Measurements from ENCODE around the gene CTSH.

CTSH gene

GRCh38 chr15:78944669-78945407, at the start of gene CTSH:
Gene CTSH, minus strand, starts transcription at chr15:78945046. Its CDS starts 65 bp downstream, at chr15:78944981.
- peak within 1 kb of the TSS; percentile 40 to 58 (median 50) for H3K4me3 ChIP-seq
- H3K27ac ChIP-seq, result peak within 1 kb of the TSS; percentile 40 to 86 (median 78)

- peak overlapping the region in 2 of 21 experiments; percentile 10 to 49 for H3K27ac ChIP-seq
Measured at GRCh38 chr15:78993931-78994530, 49.2 kb upstream of the CTSH start.

GRCh38 chr15:78993257-78993930, 48.5 kb upstream of the CTSH start:
- H3K4me3 ChIP-seq, result no peak overlapping the region
- H3K27ac ChIP-seq, result peak overlapping the region in 3 of 21 experiments; percentile 10 to 49 (median 24)

More at GRCh38 chr15:78993931-78994530, 49.2 kb upstream of the CTSH start:
- H3K4me3 ChIP-seq, result no peak overlapping the region

GRCh38 chr15:78992416-78993256, 47.8 kb upstream of the CTSH start:
- peak overlapping the region in 2 of 21 experiments; percentile 24 to 49 for H3K27ac ChIP-seq

GRCh38 chr15:78991879-78992278, 47.0 kb upstream of the CTSH start:
- no peak overlapping the region for H3K27ac ChIP-seq
- no peak overlapping the region for H3K4me3 ChIP-seq

More at GRCh38 chr15:78992416-78993256, 47.8 kb upstream of the CTSH start:
- H3K4me3 ChIP-seq, result no peak overlapping the region

GRCh38 chr15:78991476-78991875, 46.6 kb upstream of the CTSH start:
- no peak overlapping the region for H3K27ac ChIP-seq
- H3K4me3 ChIP-seq, result no peak overlapping the region

GRCh38 chr15:78990278-78990677, 45.4 kb upstream of the CTSH start:
- no peak overlapping the region for H3K4me3 ChIP-seq
- H3K27ac ChIP-seq, result peak overlapping the region in 10 of 21 experiments; percentile 13 to 94 (median 70)

- Histone ChIP-seq H3K27ac (peak overlapping the region in 16 of 21 experiments; percentile 41 to 94 (median 74)), H3K4me3 (no peak overlapping the region)
Measured at GRCh38 chr15:78989701-78990240, 44.9 kb upstream of the CTSH start.

GRCh38 chr15:78988361-78988911, 43.6 kb upstream of the CTSH start:
- Histone ChIP-seq H3K27ac (peak overlapping the region in 19 of 21 experiments; percentile 28 to 94 (median 67)), H3K4me3 (no peak overlapping the region)

GRCh38 chr15:78987556-78988360, 42.9 kb upstream of the CTSH start:
- peak overlapping the region in 19 of 21 experiments; percentile 28 to 86 (median 66) for H3K27ac ChIP-seq
- H3K4me3 ChIP-seq, result no peak overlapping the region

GRCh38 chr15:78985859-78986475, 41.1 kb upstream of the CTSH start:
- H3K27ac ChIP-seq, result no peak overlapping the region
- H3K4me3 ChIP-seq, result no peak overlapping the region

- Histone ChIP-seq H3K4me3 (no peak overlapping the region), H3K27ac (peak overlapping the region in 4 of 21 experiments; percentile 10 to 68 (median 20))
Measured at GRCh38 chr15:78984041-78984440, 39.2 kb upstream of the CTSH start.

- peak overlapping the region in 14 of 21 experiments; percentile 2 to 68 (median 18) for H3K27ac ChIP-seq
Measured at GRCh38 chr15:78983146-78983918, 38.5 kb upstream of the CTSH start.

GRCh38 chr15:78982736-78983135, 37.9 kb upstream of the CTSH start:
- Histone ChIP-seq H3K27ac (peak overlapping the region in 15 of 21 experiments; percentile 2 to 68 (median 31)), H3K4me3 (no peak overlapping the region)

More at GRCh38 chr15:78983146-78983918, 38.5 kb upstream of the CTSH start:
- H3K4me3 ChIP-seq, result no peak overlapping the region

GRCh38 chr15:78981532-78982313, 36.9 kb upstream of the CTSH start:
- H3K27ac ChIP-seq, result peak overlapping the region in 9 of 21 experiments; percentile 2 to 68 (median 51)
- H3K4me3 ChIP-seq, result no peak overlapping the region
